ENCODE measurements around the gene DAAM1. TPM values are rescaled to one million over a fixed set of nuclear protein-coding genes. Genes with fewer than 3 reads are reported as not detected.

The DAAM1 gene
- total RNA-seq, 1 experiment from 2014 or later: 11.5 TPM

DNA sequence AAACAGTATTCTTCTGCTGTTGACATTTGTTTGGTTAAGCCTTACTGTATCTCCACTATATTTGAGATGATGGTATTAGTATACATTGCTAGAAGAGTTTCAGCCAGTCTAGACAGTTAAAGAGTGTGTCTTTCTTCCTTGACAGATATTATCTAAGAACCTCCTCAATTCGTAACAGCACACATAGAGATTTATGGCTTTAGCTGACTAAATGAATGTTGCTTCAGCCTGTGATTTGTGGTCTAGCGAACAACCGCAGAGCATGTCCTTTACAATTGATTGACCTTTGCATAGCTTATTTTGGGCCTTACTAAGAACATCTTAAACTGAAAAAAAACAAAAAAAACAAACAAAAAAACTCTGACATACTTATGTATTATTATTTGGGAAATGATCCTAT lies 122.2 kb downstream of the DAAM1 start:
- no peak overlapping the region for H3K27ac ChIP-seq (ENCODE audit: low read depth, low read length, poor library complexity, severe bottlenecking)

DNA sequence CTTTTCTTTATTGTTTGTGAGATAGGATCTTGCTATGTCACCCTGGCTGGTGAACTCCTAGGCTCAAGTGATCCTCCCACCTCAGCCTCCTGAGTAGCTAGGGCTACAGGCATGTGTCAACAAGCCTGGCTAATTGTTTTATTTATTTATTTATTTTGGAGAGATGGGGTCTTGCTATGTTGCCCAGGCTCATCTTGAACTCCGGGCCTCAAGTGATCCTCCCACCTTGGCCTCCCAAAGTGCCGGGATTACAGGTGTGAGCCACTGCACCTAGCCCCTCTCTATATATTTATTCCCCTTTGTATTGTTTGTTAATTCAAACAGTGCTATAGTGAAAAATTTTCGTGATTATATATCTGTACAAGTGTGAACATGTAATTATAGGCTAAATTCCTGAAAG lies 123.3 kb downstream of the DAAM1 start:
- no peaks in the 10 kb centered on the region for H3K9me3 ChIP-seq (ENCODE audit: low read depth, low read length, poor library complexity, severe bottlenecking)
- TF ChIP-seq CTCF (conservative IDR thresholded peaks at IDR 0.05; ENCODE audit: low read depth, low read length): no peak
- H3K27me3 ChIP-seq (replicated peaks; ENCODE audit: insufficient read depth, low read depth, low read length, poor library complexity): no peaks in the 10 kb centered on the region
- H3K27ac ChIP-seq (ENCODE audit: low read depth, low read length, poor library complexity, severe bottlenecking): no peak overlapping the region
- H3K4me3 ChIP-seq (ENCODE audit: low read depth, low read length, poor library complexity, severe bottlenecking): no peak overlapping the region
- POLR2A ChIA-PET (ENCODE audit: low non-redundant PET): no interaction called here
- BruUV-seq (replicated peaks): no TSS peak
- intact Hi-C loops (cut with micrococcal nuclease; ENCODE audit: unreplicated experiment): no loop called here
- H3K36me3 ChIP-seq (ENCODE audit: insufficient read depth, low read length, poor library complexity, severe bottlenecking): no peaks in the 10 kb centered on the region
- CTCF ChIA-PET: no interaction called here
- DNase-seq (ENCODE audit: low spot score): no peak
- H3K4me1 ChIP-seq (ENCODE audit: insufficient read depth, low read length, poor library complexity, severe bottlenecking): no peaks in the 10 kb centered on the region

More for the DNA sequence above, 122.2 kb downstream of the DAAM1 start:
- intact Hi-C loops (cut with micrococcal nuclease; ENCODE audit: unreplicated experiment): no loop called here
- no peak overlapping the region for H3K4me3 ChIP-seq (ENCODE audit: low read depth, low read length, poor library complexity, severe bottlenecking)
- H3K4me1 ChIP-seq (ENCODE audit: insufficient read depth, low read length, poor library complexity, severe bottlenecking): no peaks in the 10 kb centered on the region
- CTCF ChIA-PET: no interaction called here
- H3K27me3 ChIP-seq (replicated peaks; ENCODE audit: insufficient read depth, low read depth, low read length, poor library complexity): no peaks in the 10 kb centered on the region
- H3K9me3 ChIP-seq (ENCODE audit: low read depth, low read length, poor library complexity, severe bottlenecking): no peaks in the 10 kb centered on the region
- no TSS peak for BruUV-seq (replicated peaks)
- DNase-seq (ENCODE audit: low spot score): no peak
- no peak for TF ChIP-seq EZH2 (IDR thresholded peaks at IDR 0.05; ENCODE audit: borderline replicate concordance, low read depth, low read length, poor library complexity, severe bottlenecking)
- no peak for TF ChIP-seq CTCF (conservative IDR thresholded peaks at IDR 0.05; ENCODE audit: low read depth, low read length)
- POLR2A ChIA-PET (ENCODE audit: low non-redundant PET): no interaction called here
- no peaks in the 10 kb centered on the region for H3K36me3 ChIP-seq (ENCODE audit: insufficient read depth, low read length, poor library complexity, severe bottlenecking)

DNA sequence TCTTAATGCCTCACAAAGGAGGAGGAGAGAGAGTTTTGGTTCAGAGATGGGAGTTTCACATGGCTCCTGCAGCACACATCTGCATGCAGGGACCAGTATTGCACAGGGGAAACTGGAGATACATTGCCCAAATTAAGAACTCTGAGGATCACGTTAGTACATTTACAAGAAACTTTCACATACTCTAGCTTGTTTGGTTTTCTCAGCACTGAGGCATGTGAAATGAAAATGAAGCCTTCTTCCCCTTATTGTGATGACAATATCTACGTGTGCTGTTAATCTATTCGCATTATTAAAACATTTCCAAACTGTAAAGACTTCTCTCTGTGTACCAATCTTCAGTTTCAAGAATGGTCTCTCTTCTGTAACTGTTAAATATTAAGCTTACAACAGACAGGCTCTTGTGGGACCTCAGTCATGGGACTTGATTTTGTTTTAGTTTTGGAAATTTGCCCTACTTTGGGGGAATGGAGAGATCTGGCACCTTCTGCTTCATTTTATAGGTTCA lies 124.7 kb downstream of the DAAM1 start:
- TF ChIP-seq CTCF (conservative IDR thresholded peaks at IDR 0.05; ENCODE audit: low read depth, low read length): no peak
- TF ChIP-seq EZH2 (IDR thresholded peaks at IDR 0.05; ENCODE audit: borderline replicate concordance, low read depth, low read length, poor library complexity, severe bottlenecking): no peak
- no TSS peak for BruUV-seq (replicated peaks)
- ChIA-PET POLR2A (ENCODE audit: low non-redundant PET) (no interaction called here), CTCF (no interaction called here)
- intact Hi-C loops (cut with micrococcal nuclease; ENCODE audit: unreplicated experiment): no loop called here
- Histone ChIP-seq H3K4me1 (ENCODE audit: insufficient read depth, low read length, poor library complexity, severe bottlenecking) (no peaks in the 10 kb centered on the region), H3K4me3 (ENCODE audit: low read depth, low read length, poor library complexity, severe bottlenecking) (no peak overlapping the region), H3K36me3 (ENCODE audit: insufficient read depth, low read length, poor library complexity, severe bottlenecking) (no peaks in the 10 kb centered on the region), H3K27ac (ENCODE audit: low read depth, low read length, poor library complexity, severe bottlenecking) (no peak overlapping the region), H3K27me3 (replicated peaks; ENCODE audit: insufficient read depth, low read depth, low read length, poor library complexity) (no peaks in the 10 kb centered on the region), H3K9me3 (ENCODE audit: low read depth, low read length, poor library complexity, severe bottlenecking) (no peaks in the 10 kb centered on the region)
- no peak for DNase-seq (ENCODE audit: low spot score)
